ENCODE data around the gene SSH3. TPM values are rescaled to one million over a fixed set of nuclear protein-coding genes. Genes with fewer than 3 reads are reported as not detected.

The SSH3 gene
- total RNA-seq, 2 experiments from 2014 or later = 9.2 to 18.5 TPM

- Histone ChIP-seq H3K9me2 (ENCODE audit: insufficient read depth, low read length) (no peaks in the 10 kb centered on the region), H4K20me1 (ENCODE audit: insufficient read depth, low read length) (no peaks in the 10 kb centered on the region), H3K79me2 (ENCODE audit: insufficient read depth, low read depth, low read length) (peaks cover 11% of the 10 kb centered on the region; the same call in 1 of the 2 replicates), H3K9me3 (ENCODE audit: low read length) (no peaks in the 10 kb centered on the region), H2AFZ (ENCODE audit: low read length) (no peak overlapping the region), H3K27ac (ENCODE audit: low read depth, low read length, poor library complexity, severe bottlenecking) (peak overlapping the region; percentile 93), H3K4me1 (ENCODE audit: insufficient read depth, low read length, poor library complexity, severe bottlenecking) (peaks cover 62% of the 10 kb centered on the region), H3K4me3 (ENCODE audit: low read depth, low read length, poor library complexity, severe bottlenecking) (peak overlapping the region; percentile 70), H3K36me3 (ENCODE audit: insufficient read depth, low read length) (peaks cover 9% of the 10 kb centered on the region; the same call in 1 of the 2 replicates), H3K4me2 (ENCODE audit: low read length) (peak overlapping the region; percentile 96)
- no TSS peak for BruUV-seq (replicated peaks)
- CTCF ChIA-PET (ENCODE audit: unreplicated experiment) = interaction anchor here (0.6 to 7.3 kb wide), 5 partner anchors 10 to 274 kb away, joined by 3 to 136 read pairs (median 6); no protein-coding TSS in a partner anchor
- TF ChIP-seq EZH2phosphoT487 (IDR thresholded peaks at IDR 0.05; ENCODE audit: borderline replicate concordance, low read depth, low read length) (no peak), CTCF (conservative IDR thresholded peaks at IDR 0.05; ENCODE audit: low read length) (no peak)
- POLR2A ChIA-PET = interaction anchor here (0.6 to 9.3 kb wide), 12 partner anchors 24 to 886 kb away, joined by 3 to 106 read pairs (median 3); partner anchors contain the start of genes DPP3, PPP1CA and RAD9A
- intact Hi-C loops (cut with micrococcal nuclease; ENCODE audit: unreplicated experiment) = loop anchor here (10.0 kb wide), 1 partner anchor 230 kb away; the partner anchor contains the start of gene GSTP1
- DNase-seq (ENCODE audit: low spot score) = no peak
Observed at GRCh38 chr11:67355023-67355793, 51.9 kb downstream of the SSH3 start.

GRCh38 chr11:67355794-67356386, 52.6 kb downstream of the SSH3 start:
- H3K4me2 ChIP-seq (ENCODE audit: low read length) = peak overlapping the region; percentile 96
- H3K4me3 ChIP-seq (ENCODE audit: low read depth, low read length, poor library complexity, severe bottlenecking) = peak overlapping the region; percentile 70
- peak overlapping the region; percentile 93 for H3K27ac ChIP-seq (ENCODE audit: low read depth, low read length, poor library complexity, severe bottlenecking)
- TF ChIP-seq EZH2phosphoT487 (IDR thresholded peaks at IDR 0.05; ENCODE audit: borderline replicate concordance, low read depth, low read length) (no peak), CTCF (conservative IDR thresholded peaks at IDR 0.05; ENCODE audit: low read length) (no peak)
- H3K9me3 ChIP-seq (ENCODE audit: low read length) = no peaks in the 10 kb centered on the region
- peaks cover 55% of the 10 kb centered on the region for H3K4me1 ChIP-seq (ENCODE audit: insufficient read depth, low read length, poor library complexity, severe bottlenecking)
- intact Hi-C loops (cut with micrococcal nuclease; ENCODE audit: unreplicated experiment) = loop anchor here (10.0 kb wide), 1 partner anchor 229 kb away; the partner anchor contains the start of gene GSTP1
- no TSS peak for BruUV-seq (replicated peaks)
- H3K79me2 ChIP-seq (ENCODE audit: insufficient read depth, low read depth, low read length) = peaks cover 11% of the 10 kb centered on the region; the same call in 1 of the 2 replicates
- no peaks in the 10 kb centered on the region for H3K9me2 ChIP-seq (ENCODE audit: insufficient read depth, low read length)
- ChIA-PET CTCF (ENCODE audit: unreplicated experiment) (interaction anchor here (0.6 to 7.3 kb wide), 8 partner anchors 10 to 275 kb away, joined by 3 to 136 read pairs (median 6); partner anchors contain the start of gene CLCF1), POLR2A (interaction anchor here (0.6 to 9.3 kb wide), 10 partner anchors 24 to 887 kb away, joined by 3 to 106 read pairs (median 4); partner anchors contain the start of genes DPP3, PPP1CA and RAD9A)
- no peak for DNase-seq (ENCODE audit: low spot score)
- no peaks in the 10 kb centered on the region for H4K20me1 ChIP-seq (ENCODE audit: insufficient read depth, low read length)
- H2AFZ ChIP-seq (ENCODE audit: low read length) = no peak overlapping the region
- H3K36me3 ChIP-seq (ENCODE audit: insufficient read depth, low read length) = peaks cover 8% of the 10 kb centered on the region; the same call in 1 of the 2 replicates

Measured in OCI-LY7 (cell line).